ENCODE measurements around the gene CCP110.

Gene CCP110

GRCh38 chr16:19559242-19559910 is 35.6 kb downstream of the CCP110 start:
- DNase-seq (ENCODE audit: low read depth), result peak; percentile 85
- TF ChIP-seq CTCF (IDR thresholded peaks at IDR 0.05; ENCODE audit: low read length, missing control alignments), result peak; percentile 56

GRCh38 chr16:19560078-19560477 is 36.3 kb downstream of the CCP110 start:
- no peak for TF ChIP-seq CTCF (IDR thresholded peaks at IDR 0.05; ENCODE audit: low read length, missing control alignments)
- no peak overlapping the region for H3K4me3 ChIP-seq (replicated peaks; ENCODE audit: low read depth, low read length)
- DNase-seq (ENCODE audit: low read depth), result no peak

More at GRCh38 chr16:19559242-19559910, 35.6 kb downstream of the CCP110 start:
- no peak overlapping the region for H3K4me3 ChIP-seq (replicated peaks; ENCODE audit: low read depth, low read length)

GRCh38 chr16:19563377-19563776 is 39.6 kb downstream of the CCP110 start:
- no peak for TF ChIP-seq CTCF (IDR thresholded peaks at IDR 0.05; ENCODE audit: low read length, missing control alignments)
- no peak for DNase-seq (ENCODE audit: low read depth)
- no peak overlapping the region for H3K4me3 ChIP-seq (replicated peaks; ENCODE audit: low read depth, low read length)

GRCh38 chr16:19566362-19566761 is 42.6 kb downstream of the CCP110 start:
- no peak for DNase-seq (ENCODE audit: low read depth)
- no peak for TF ChIP-seq CTCF (IDR thresholded peaks at IDR 0.05; ENCODE audit: low read length, missing control alignments)
- no peak overlapping the region for H3K4me3 ChIP-seq (replicated peaks; ENCODE audit: low read depth, low read length)

GRCh38 chr16:19567560-19567959 is 43.8 kb downstream of the CCP110 start:
- no peak for DNase-seq (ENCODE audit: low read depth)
- H3K4me3 ChIP-seq (replicated peaks; ENCODE audit: low read depth, low read length), result no peak overlapping the region
- no peak for TF ChIP-seq CTCF (IDR thresholded peaks at IDR 0.05; ENCODE audit: low read length, missing control alignments)

GRCh38 chr16:19573997-19574396 is 50.3 kb downstream of the CCP110 start:
- H3K4me3 ChIP-seq (replicated peaks; ENCODE audit: low read depth, low read length), result no peak overlapping the region
- DNase-seq (ENCODE audit: low read depth), result no peak
- no peak for TF ChIP-seq CTCF (IDR thresholded peaks at IDR 0.05; ENCODE audit: low read length, missing control alignments)

GRCh38 chr16:19574615-19575014 is 50.9 kb downstream of the CCP110 start:
- no peak for TF ChIP-seq CTCF (IDR thresholded peaks at IDR 0.05; ENCODE audit: low read length, missing control alignments)
- no peak for DNase-seq (ENCODE audit: low read depth)
- H3K4me3 ChIP-seq (replicated peaks; ENCODE audit: low read depth, low read length), result no peak overlapping the region

Measured in fibroblast of pulmonary artery (primary cell).